Activated naive CD4-positive, alpha-beta T cell treated with anti-CD3 and anti-CD28 coated beads, Interleukin-2, amount 10 ng/mL, durations not matched to agents 7 days and 5 days (primary cell): ENCODE results near the gene KLHL28.

ENCODE experiments used
- CTCF ChIA-PET: fragments of 350-600 bp; sonication (Branson Sonifier 250); formaldehyde crosslinking; loops from one replicate; lab custom pipeline; 2021; ENCODE audit warnings: antibody characterized with exemption; lab: Charles Lee
- DNase-seq: peaks from one replicate; pipeline ENCODE4 v3.0.0-alpha.2; 2020
- H3K27ac Mint-ChIP-seq: one replicate; pipeline ENCODE4 v1.8.0; 2021; ENCODE audit warnings: mild to moderate bottlenecking, moderate library complexity, mixed read lengths
- H3K27me3 Mint-ChIP-seq: one replicate; pipeline ENCODE4 v1.8.0; 2021; ENCODE audit warnings: mild to moderate bottlenecking, mixed read lengths
- H3K36me3 Mint-ChIP-seq: one replicate; pipeline ENCODE4 v1.8.0; 2021; ENCODE audit warnings: mixed read lengths
- H3K4me1 Mint-ChIP-seq: one replicate; pipeline ENCODE4 v1.8.0; 2021; ENCODE audit warnings: mixed read lengths
- H3K4me3 Mint-ChIP-seq: one replicate; pipeline ENCODE4 v1.8.0; 2021; ENCODE audit warnings: mild to moderate bottlenecking, moderate library complexity, mixed read lengths
- H3K9me3 Mint-ChIP-seq: one replicate; pipeline ENCODE4 v1.8.0; 2021; ENCODE audit warnings: mixed read lengths

KLHL28 gene

GRCh38 chr14:44944107-44944506 is 17.6 kb downstream of the KLHL28 start:
- H3K9me3 Mint-ChIP-seq = peaks cover 6% of the 10 kb centered on the region
- peaks cover 11% of the 10 kb centered on the region for H3K4me1 Mint-ChIP-seq
- CTCF ChIA-PET = no interaction called here
- peaks cover 63% of the 10 kb centered on the region for H3K36me3 Mint-ChIP-seq
- H3K4me3 Mint-ChIP-seq = no peak overlapping the region
- DNase-seq = no peak
- H3K27me3 Mint-ChIP-seq = no peaks in the 10 kb centered on the region
- no peak overlapping the region for H3K27ac Mint-ChIP-seq

- Mint-ChIP-seq H3K36me3 (peaks cover 67% of the 10 kb centered on the region), H3K27me3 (no peaks in the 10 kb centered on the region)
- CTCF ChIA-PET = no interaction called here
These were observed 19.3 kb downstream of the KLHL28 start for GRCh38 chr14:44942436-44942835.

GRCh38 chr14:44941591-44941990 is 20.2 kb downstream of the KLHL28 start:
- CTCF ChIA-PET = no interaction called here
- H3K27me3 Mint-ChIP-seq = no peaks in the 10 kb centered on the region
- H3K4me3 Mint-ChIP-seq = no peak overlapping the region
- H3K4me1 Mint-ChIP-seq = peaks cover 11% of the 10 kb centered on the region
- peaks cover 65% of the 10 kb centered on the region for H3K36me3 Mint-ChIP-seq
- no peak for DNase-seq
- H3K9me3 Mint-ChIP-seq = peaks cover 8% of the 10 kb centered on the region
- H3K27ac Mint-ChIP-seq = no peak overlapping the region

More at GRCh38 chr14:44942436-44942835, 19.3 kb downstream of the KLHL28 start:
- Mint-ChIP-seq H3K4me1 (peaks cover 11% of the 10 kb centered on the region), H3K9me3 (peaks cover 10% of the 10 kb centered on the region), H3K4me3 (no peak overlapping the region), H3K27ac (no peak overlapping the region)
- no peak for DNase-seq

- no peaks in the 10 kb centered on the region for H3K27me3 Mint-ChIP-seq
- H3K36me3 Mint-ChIP-seq = peaks cover 71% of the 10 kb centered on the region
- CTCF ChIA-PET = no interaction called here
- H3K4me1 Mint-ChIP-seq = peaks cover 11% of the 10 kb centered on the region
- H3K9me3 Mint-ChIP-seq = peaks cover 8% of the 10 kb centered on the region
- no peak for DNase-seq
- no peak overlapping the region for H3K4me3 Mint-ChIP-seq
- H3K27ac Mint-ChIP-seq = peak overlapping the region; percentile 6
These were observed 20.8 kb downstream of the KLHL28 start for GRCh38 chr14:44940944-44941343.

- Mint-ChIP-seq H3K27me3 (no peaks in the 10 kb centered on the region), H3K9me3 (peaks cover 8% of the 10 kb centered on the region), H3K4me3 (no peak overlapping the region), H3K36me3 (peaks cover 65% of the 10 kb centered on the region), H3K27ac (no peak overlapping the region), H3K4me1 (peaks cover 11% of the 10 kb centered on the region)
- DNase-seq = no peak
- CTCF ChIA-PET = no interaction called here
These were observed 21.5 kb downstream of the KLHL28 start for GRCh38 chr14:44940211-44940610.

GRCh38 chr14:44937547-44937946 is 24.2 kb downstream of the KLHL28 start:
- DNase-seq = no peak
- H3K27ac Mint-ChIP-seq = no peak overlapping the region
- peaks cover 56% of the 10 kb centered on the region for H3K36me3 Mint-ChIP-seq
- H3K4me3 Mint-ChIP-seq = no peak overlapping the region
- CTCF ChIA-PET = no interaction called here
- H3K4me1 Mint-ChIP-seq = peaks cover 11% of the 10 kb centered on the region
- H3K9me3 Mint-ChIP-seq = peaks cover 8% of the 10 kb centered on the region
- no peaks in the 10 kb centered on the region for H3K27me3 Mint-ChIP-seq

- no peak for DNase-seq
- Mint-ChIP-seq H3K36me3 (peaks cover 37% of the 10 kb centered on the region), H3K4me1 (no peaks in the 10 kb centered on the region), H3K4me3 (no peak overlapping the region), H3K9me3 (peaks cover 8% of the 10 kb centered on the region), H3K27me3 (no peaks in the 10 kb centered on the region), H3K27ac (no peak overlapping the region)
- CTCF ChIA-PET = no interaction called here
These were observed 26.6 kb downstream of the KLHL28 start for GRCh38 chr14:44935155-44935554.

- H3K4me1 Mint-ChIP-seq = no peaks in the 10 kb centered on the region
- peaks cover 8% of the 10 kb centered on the region for H3K36me3 Mint-ChIP-seq
- no peak overlapping the region for H3K27ac Mint-ChIP-seq
- no peaks in the 10 kb centered on the region for H3K27me3 Mint-ChIP-seq
- DNase-seq = no peak
- H3K9me3 Mint-ChIP-seq = no peaks in the 10 kb centered on the region
- CTCF ChIA-PET = no interaction called here
- no peak overlapping the region for H3K4me3 Mint-ChIP-seq
These were observed 33.0 kb downstream of the KLHL28 start for GRCh38 chr14:44928793-44929192.

GRCh38 chr14:44914849-44915248 is 46.9 kb downstream of the KLHL28 start:
- Mint-ChIP-seq H3K36me3 (no peaks in the 10 kb centered on the region), H3K27me3 (peaks cover 39% of the 10 kb centered on the region), H3K27ac (no peak overlapping the region), H3K4me1 (peaks cover 10% of the 10 kb centered on the region), H3K4me3 (no peak overlapping the region), H3K9me3 (peaks cover 3% of the 10 kb centered on the region)
- CTCF ChIA-PET = interaction anchor here (0.7 to 2.4 kb wide), 4 partner anchors 33 to 389 kb away, joined by 3 to 10 read pairs (median 3); no protein-coding TSS in a partner anchor
- DNase-seq = no peak

GRCh38 chr14:44912041-44912869 is 49.5 kb downstream of the KLHL28 start:
- H3K4me1 Mint-ChIP-seq = peaks cover 10% of the 10 kb centered on the region
- no peak overlapping the region for H3K27ac Mint-ChIP-seq
- CTCF ChIA-PET = interaction anchor here (2.4 kb wide), 1 partner anchor 356 kb away, joined by 10 read pairs; no protein-coding TSS in a partner anchor
- H3K27me3 Mint-ChIP-seq = peaks cover 50% of the 10 kb centered on the region
- no peaks in the 10 kb centered on the region for H3K36me3 Mint-ChIP-seq
- H3K9me3 Mint-ChIP-seq = peaks cover 3% of the 10 kb centered on the region
- peak overlapping the region; percentile 31 for H3K4me3 Mint-ChIP-seq
- no peak for DNase-seq

GRCh38 chr14:44910821-44911220 is 50.9 kb downstream of the KLHL28 start:
- Mint-ChIP-seq H3K4me3 (no peak overlapping the region), H3K9me3 (peaks cover 3% of the 10 kb centered on the region), H3K4me1 (peaks cover 10% of the 10 kb centered on the region), H3K27me3 (peaks cover 50% of the 10 kb centered on the region), H3K27ac (no peak overlapping the region), H3K36me3 (no peaks in the 10 kb centered on the region)
- no peak for DNase-seq
- CTCF ChIA-PET = no interaction called here

GRCh38 chr14:44901696-44902095 is 60.1 kb downstream of the KLHL28 start:
- Mint-ChIP-seq H3K27me3 (no peaks in the 10 kb centered on the region), H3K4me3 (no peak overlapping the region), H3K9me3 (no peaks in the 10 kb centered on the region), H3K27ac (no peak overlapping the region), H3K4me1 (peaks cover 16% of the 10 kb centered on the region), H3K36me3 (peaks cover 3% of the 10 kb centered on the region)
- CTCF ChIA-PET = no interaction called here
- no peak for DNase-seq

- peaks cover 19% of the 10 kb centered on the region for H3K4me1 Mint-ChIP-seq
- CTCF ChIA-PET = no interaction called here
- H3K27me3 Mint-ChIP-seq = no peaks in the 10 kb centered on the region
- peaks cover 4% of the 10 kb centered on the region for H3K9me3 Mint-ChIP-seq
- peaks cover 6% of the 10 kb centered on the region for H3K36me3 Mint-ChIP-seq
- peak overlapping the region; percentile 71 for H3K4me3 Mint-ChIP-seq
- H3K27ac Mint-ChIP-seq = no peak overlapping the region
- no peak for DNase-seq
These were observed 63.2 kb downstream of the KLHL28 start for GRCh38 chr14:44898551-44898950.

- Mint-ChIP-seq H3K4me1 (peaks cover 19% of the 10 kb centered on the region), H3K4me3 (peak overlapping the region; percentile 71), H3K36me3 (peaks cover 6% of the 10 kb centered on the region), H3K27ac (peak overlapping the region; percentile 76), H3K9me3 (peaks cover 4% of the 10 kb centered on the region), H3K27me3 (no peaks in the 10 kb centered on the region)
- CTCF ChIA-PET = no interaction called here
- no peak for DNase-seq
These were observed 63.9 kb downstream of the KLHL28 start for GRCh38 chr14:44897845-44898151.
